ENCODE results near the gene PAM. TPM values are rescaled to one million over a fixed set of nuclear protein-coding genes. Genes with fewer than 3 reads are reported as not detected.

Gene PAM
- total RNA-seq, 1 experiment from 2014 or later: 257 TPM

DNA sequence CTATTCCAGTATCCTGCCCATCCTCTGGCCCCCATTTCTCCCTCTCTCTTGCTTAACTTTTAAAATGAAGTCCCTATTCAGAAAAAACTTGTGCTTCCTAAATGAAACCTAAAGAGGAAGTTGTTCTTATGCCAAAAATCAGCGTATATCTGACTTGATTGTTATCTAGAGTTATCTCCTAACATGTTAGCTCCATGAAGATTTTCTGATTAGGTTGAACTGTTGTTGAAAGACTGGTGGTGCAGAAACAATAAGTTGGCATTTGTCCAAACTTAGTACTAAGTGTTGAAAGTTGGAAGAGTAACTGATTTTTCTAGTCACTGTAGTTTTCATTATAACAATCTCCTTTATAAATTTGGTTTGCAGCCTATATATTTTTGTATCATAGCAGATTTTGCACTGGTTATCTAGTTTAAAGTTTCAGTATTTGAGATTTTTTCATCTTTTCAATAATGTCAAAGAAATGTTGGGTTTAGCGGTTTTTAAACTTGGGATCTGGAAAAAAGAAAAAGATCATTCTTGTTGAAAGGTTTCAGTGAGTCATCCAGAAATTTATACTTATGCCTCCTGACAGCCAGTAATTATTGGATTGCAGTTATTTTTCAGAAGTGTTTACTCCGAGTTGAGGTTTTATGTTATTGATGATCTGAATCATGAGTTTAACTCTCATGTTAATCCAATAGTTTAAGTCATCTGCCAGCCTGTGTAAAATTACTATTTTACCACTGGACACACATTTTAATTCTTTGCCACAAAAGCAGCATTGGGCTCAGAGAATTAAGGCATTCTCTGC, 60.6 kb downstream of the PAM start:
- CTCF ChIA-PET: no interaction called here
- RAD21 ChIA-PET (ENCODE audit: low non-redundant PET in 1 of 2, low total read pairs in 2 of 2, uncharacterized antibody in 2 of 2, unreplicated experiment in 2 of 2): no interaction called here
- POLR2A ChIA-PET: no interaction called here
- no peaks in the 10 kb centered on the region; the same call in 1 of the 2 replicates for H4K20me1 ChIP-seq (ENCODE audit: insufficient read depth)
- H3K27ac ChIP-seq (ENCODE audit: low read depth, low read length): no peak overlapping the region
- H2AFZ ChIP-seq (ENCODE audit: low read depth, low read length, poor library complexity, severe bottlenecking): no peak overlapping the region
- no peak overlapping the region for H3K9ac ChIP-seq (ENCODE audit: low read length)
- no peak overlapping the region for H3K4me3 ChIP-seq (replicated peaks in 1 of 2; ENCODE audit: low read depth in 1 of 2, low read length in 2 of 2)
- DNase-seq (ENCODE audit: low read depth, low spot score) (no peak), ATAC-seq (no peak)
- H3K9me2 ChIP-seq (ENCODE audit: insufficient read depth): no peaks in the 10 kb centered on the region
- BruUV-seq (replicated peaks): no TSS peak
- intact Hi-C loops (cut with micrococcal nuclease): no loop called here
- peaks cover 38% of the 10 kb centered on the region for H3K79me2 ChIP-seq (ENCODE audit: insufficient read depth, low read length)
- TF ChIP-seq EGR1 (IDR thresholded peaks at IDR 0.05; ENCODE audit: low read depth): no peak
- no peak for TF ChIP-seq FOSL1 (IDR thresholded peaks at IDR 0.05; ENCODE audit: low read depth)
- no peak for TF ChIP-seq EZH2phosphoT487 (IDR thresholded peaks at IDR 0.05; ENCODE audit: borderline replicate concordance)
- TF ChIP-seq, protein P1, sequence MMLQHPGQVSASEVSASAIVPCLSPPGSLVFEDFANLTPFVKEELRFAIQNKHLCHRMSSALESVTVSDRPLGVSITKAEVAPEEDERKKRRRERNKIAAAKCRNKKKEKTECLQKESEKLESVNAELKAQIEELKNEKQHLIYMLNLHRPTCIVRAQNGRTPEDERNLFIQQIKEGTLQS (IDR thresholded peaks at IDR 0.05): no peak
- no peak for TF ChIP-seq YY1 (IDR thresholded peaks at IDR 0.05; ENCODE audit: extremely low read depth, insufficient replicate concordance, low read depth, low read length)
- TF ChIP-seq CTCF (IDR thresholded peaks at IDR 0.05 in 2 of 3, conservative IDR thresholded peaks at IDR 0.05 in 1 of 3; ENCODE audit: borderline replicate concordance in 1 of 3, insufficient read depth in 1 of 3, low read depth in 2 of 3, low read length in 2 of 3): no peak
- no peak for TF ChIP-seq JUND (IDR thresholded peaks at IDR 0.05)
- no peak for TF ChIP-seq RAD21 (IDR thresholded peaks at IDR 0.05; ENCODE audit: low read depth)
- no peak for TF ChIP-seq CEBPB (IDR thresholded peaks at IDR 0.05; ENCODE audit: low read depth)
- peaks cover 16 to 31% of the 10 kb centered on the region in 2 experiments for H3K4me1 ChIP-seq (ENCODE audit: control insufficient read depth in 1 of 2, insufficient read depth in 2 of 2, low read length in 2 of 2)
- no peaks in the 10 kb centered on the region for H3K27me3 ChIP-seq (ENCODE audit: insufficient read depth, low read length)
- no peaks in the 10 kb centered on the region for H3K36me3 ChIP-seq (ENCODE audit: control insufficient read depth in 1 of 2, insufficient read depth in 2 of 2, low read length in 2 of 2)
- no peak overlapping the region for H3K4me2 ChIP-seq (ENCODE audit: low read length)
- no peaks in the 10 kb centered on the region for H3K9me3 ChIP-seq (ENCODE audit: control insufficient read depth in 1 of 2, insufficient read depth in 1 of 2, low read depth in 1 of 2, low read length in 2 of 2)
